ENCODE data around the gene NDUFB2.

Gene NDUFB2

DNA sequence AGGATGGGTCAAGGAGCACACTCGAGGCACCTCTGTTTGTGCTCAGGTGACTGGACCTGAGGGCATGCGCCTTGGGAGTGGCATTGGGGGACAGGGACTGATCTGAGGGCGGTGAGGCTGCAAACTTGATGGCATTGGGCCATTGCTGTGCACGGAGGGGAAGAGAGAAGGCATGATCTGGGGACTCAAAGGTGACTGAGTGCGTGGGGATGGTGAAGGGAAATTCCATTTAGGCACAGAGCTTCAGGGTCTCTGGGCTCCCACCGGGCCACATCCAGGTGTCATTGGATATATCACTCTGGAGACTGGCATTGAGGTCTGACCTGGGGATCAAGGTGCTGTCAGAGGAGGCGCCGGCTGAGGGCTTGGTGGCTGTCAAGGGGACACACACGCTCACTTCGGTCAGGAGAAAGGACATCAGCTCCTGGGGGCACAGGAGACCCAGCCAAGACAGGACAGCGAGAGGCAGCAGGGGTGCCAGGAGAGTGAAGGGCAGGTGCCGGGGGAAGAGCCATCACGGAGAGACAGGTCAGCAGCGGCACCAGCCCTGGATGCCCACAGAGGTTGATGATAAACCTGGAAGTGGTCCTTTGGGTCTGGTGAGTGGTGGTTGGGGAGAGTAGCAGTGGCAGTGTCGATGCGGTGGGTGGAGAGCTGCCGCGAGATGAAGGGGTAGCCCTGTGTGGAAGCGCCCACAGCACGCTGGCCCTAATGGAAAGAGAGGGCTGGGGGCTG, 18.3 kb upstream of the NDUFB2 start:
- no peak for FAIRE-seq
- no peak for TF ChIP-seq SPI1 (IDR thresholded peaks at IDR 0.05; ENCODE audit: low read depth, low read length)
- TF ChIP-seq PAX5 (IDR thresholded peaks at IDR 0.05; ENCODE audit: insufficient read depth, low read length, severe bottlenecking): no peak
- no peak for TF ChIP-seq TAF1 (IDR thresholded peaks at IDR 0.05; ENCODE audit: low read depth, low read length)
- TF ChIP-seq POLR2AphosphoS5 (IDR thresholded peaks at IDR 0.05; ENCODE audit: low read depth, low read length): no peak
- TF ChIP-seq POLR2A (IDR thresholded peaks at IDR 0.05; ENCODE audit: low read depth, low read length): no peak
- TF ChIP-seq POU2F2 (IDR thresholded peaks at IDR 0.05; ENCODE audit: low read depth, low read length): no peak

GRCh38 chr7:140678816-140679130, 17.7 kb upstream of the NDUFB2 start:
- no peak for FAIRE-seq

More for the DNA sequence above, 18.3 kb upstream of the NDUFB2 start:
- no peak for DNase-seq (ENCODE audit: insufficient read length, low spot score)

DNA sequence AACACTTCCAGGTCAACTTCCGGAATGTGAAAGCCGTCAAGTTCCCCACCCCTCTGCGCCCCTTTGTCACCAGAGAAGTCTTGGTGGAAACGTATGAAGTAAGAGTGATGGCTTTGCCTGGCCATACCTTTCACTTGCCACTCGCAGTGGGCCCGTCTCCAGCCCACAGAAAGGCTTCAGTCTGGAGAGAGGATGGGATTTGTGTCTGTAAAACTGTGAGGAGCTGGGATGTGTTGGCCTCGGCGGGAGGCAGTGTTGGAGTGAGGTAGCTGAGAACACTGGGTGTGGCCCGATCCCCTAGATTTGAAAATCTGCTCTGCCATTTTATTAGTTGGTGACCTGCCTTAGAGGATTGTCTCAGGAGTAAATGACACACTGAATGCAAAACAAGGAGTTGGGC, 17.3 kb upstream of the NDUFB2 start:
- TF ChIP-seq POLR2AphosphoS5 (IDR thresholded peaks at IDR 0.05; ENCODE audit: low read depth, low read length): no peak
- TF ChIP-seq PAX5 (IDR thresholded peaks at IDR 0.05; ENCODE audit: insufficient read depth, low read length, severe bottlenecking): no peak
- TF ChIP-seq POLR2A (IDR thresholded peaks at IDR 0.05; ENCODE audit: low read depth, low read length): no peak
- TF ChIP-seq TAF1 (IDR thresholded peaks at IDR 0.05; ENCODE audit: low read depth, low read length): no peak
- no peak for TF ChIP-seq POU2F2 (IDR thresholded peaks at IDR 0.05; ENCODE audit: low read depth, low read length)
- TF ChIP-seq SPI1 (IDR thresholded peaks at IDR 0.05; ENCODE audit: low read depth, low read length): no peak
- no peak for DNase-seq (ENCODE audit: insufficient read length, low spot score)
- FAIRE-seq: no peak

More at GRCh38 chr7:140678816-140679130, 17.7 kb upstream of the NDUFB2 start:
- no peak for TF ChIP-seq TAF1 (IDR thresholded peaks at IDR 0.05; ENCODE audit: low read depth, low read length)
- TF ChIP-seq SPI1 (IDR thresholded peaks at IDR 0.05; ENCODE audit: low read depth, low read length): no peak
- no peak for TF ChIP-seq POLR2A (IDR thresholded peaks at IDR 0.05; ENCODE audit: low read depth, low read length)
- no peak for TF ChIP-seq POU2F2 (IDR thresholded peaks at IDR 0.05; ENCODE audit: low read depth, low read length)
- TF ChIP-seq PAX5 (IDR thresholded peaks at IDR 0.05; ENCODE audit: insufficient read depth, low read length, severe bottlenecking): no peak
- no peak for TF ChIP-seq POLR2AphosphoS5 (IDR thresholded peaks at IDR 0.05; ENCODE audit: low read depth, low read length)
- no peak for DNase-seq (ENCODE audit: insufficient read length, low spot score)

DNA sequence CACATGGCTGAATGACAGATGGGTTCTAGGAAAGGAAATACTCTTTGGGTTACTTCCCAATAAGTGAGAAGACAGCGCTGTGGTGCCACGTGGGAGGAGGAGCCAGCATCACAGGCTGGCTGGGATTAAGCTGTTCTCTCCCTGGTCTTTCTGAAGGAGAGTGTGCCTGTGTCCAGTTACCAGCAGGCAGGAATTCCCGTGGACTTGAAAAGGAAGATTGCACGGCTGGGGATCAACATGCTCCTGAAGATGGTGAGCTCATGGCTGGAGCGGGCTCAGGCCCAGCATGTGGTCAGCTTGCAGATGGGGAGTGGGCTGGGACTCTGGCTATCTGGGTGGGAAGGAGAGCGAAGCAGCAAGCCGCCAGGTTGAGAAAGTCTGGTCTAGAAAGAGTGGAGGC, 15.6 kb upstream of the NDUFB2 start:
- no peak for FAIRE-seq
- DNase-seq (ENCODE audit: insufficient read length, low spot score): no peak
- TF ChIP-seq SPI1 (IDR thresholded peaks at IDR 0.05; ENCODE audit: low read depth, low read length): no peak
- TF ChIP-seq POLR2AphosphoS5 (IDR thresholded peaks at IDR 0.05; ENCODE audit: low read depth, low read length): no peak

- no peak for DNase-seq (ENCODE audit: insufficient read length, low spot score)
- no peak for TF ChIP-seq PAX5 (IDR thresholded peaks at IDR 0.05; ENCODE audit: insufficient read depth, low read length, severe bottlenecking)
- no peak for TF ChIP-seq POLR2AphosphoS5 (IDR thresholded peaks at IDR 0.05; ENCODE audit: low read depth, low read length)
- TF ChIP-seq SPI1 (IDR thresholded peaks at IDR 0.05; ENCODE audit: low read depth, low read length): no peak
- TF ChIP-seq POLR2A (IDR thresholded peaks at IDR 0.05; ENCODE audit: low read depth, low read length): no peak
- TF ChIP-seq TAF1 (IDR thresholded peaks at IDR 0.05; ENCODE audit: low read depth, low read length): no peak
- TF ChIP-seq POU2F2 (IDR thresholded peaks at IDR 0.05; ENCODE audit: low read depth, low read length): no peak
- FAIRE-seq: no peak
These were observed 14.7 kb upstream of the NDUFB2 start for GRCh38 chr7:140681766-140682165.

DNA sequence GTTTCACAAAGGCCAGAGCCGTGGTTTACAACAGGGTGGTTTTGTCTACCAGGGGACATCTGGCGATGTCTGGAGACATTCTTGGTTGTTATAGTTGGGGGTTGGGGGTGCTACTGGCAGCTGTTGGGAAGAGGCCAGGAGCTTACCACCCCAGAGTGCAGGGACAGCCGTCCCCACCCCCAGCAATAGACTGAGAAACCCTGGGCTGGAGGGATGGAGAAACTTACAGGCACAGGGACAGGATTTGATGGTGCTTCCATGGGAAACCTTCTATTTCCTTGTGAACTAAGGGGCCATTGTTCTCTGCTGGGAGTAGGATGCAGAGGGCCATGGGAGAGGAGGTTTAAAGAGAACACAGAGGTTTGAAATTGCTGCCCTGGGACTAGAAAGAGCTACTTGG, 12.9 kb upstream of the NDUFB2 start:
- FAIRE-seq (no peak), DNase-seq (ENCODE audit: insufficient read length, low spot score) (no peak)
- TF ChIP-seq POU2F2 (IDR thresholded peaks at IDR 0.05; ENCODE audit: low read depth, low read length) (no peak), SPI1 (IDR thresholded peaks at IDR 0.05; ENCODE audit: low read depth, low read length) (no peak), POLR2A (IDR thresholded peaks at IDR 0.05; ENCODE audit: low read depth, low read length) (no peak), TAF1 (IDR thresholded peaks at IDR 0.05; ENCODE audit: low read depth, low read length) (no peak), PAX5 (IDR thresholded peaks at IDR 0.05; ENCODE audit: insufficient read depth, low read length, severe bottlenecking) (no peak), POLR2AphosphoS5 (IDR thresholded peaks at IDR 0.05; ENCODE audit: low read depth, low read length) (no peak)

GRCh38 chr7:140684066-140684950, 12.2 kb upstream of the NDUFB2 start:
- TF ChIP-seq PAX5 (IDR thresholded peaks at IDR 0.05; ENCODE audit: insufficient read depth, low read length, severe bottlenecking) (no peak), TAF1 (IDR thresholded peaks at IDR 0.05; ENCODE audit: low read depth, low read length) (no peak), SPI1 (IDR thresholded peaks at IDR 0.05; ENCODE audit: low read depth, low read length) (no peak), POLR2A (IDR thresholded peaks at IDR 0.05; ENCODE audit: low read depth, low read length) (no peak), POU2F2 (IDR thresholded peaks at IDR 0.05; ENCODE audit: low read depth, low read length) (no peak), POLR2AphosphoS5 (IDR thresholded peaks at IDR 0.05; ENCODE audit: low read depth, low read length) (no peak)

GRCh38 chr7:140685407-140686087, 11.0 kb upstream of the NDUFB2 start:
- FAIRE-seq: no peak
- DNase-seq (ENCODE audit: insufficient read length, low spot score): no peak
- no peak for TF ChIP-seq POLR2AphosphoS5 (IDR thresholded peaks at IDR 0.05; ENCODE audit: low read depth, low read length)
- no peak for TF ChIP-seq POU2F2 (IDR thresholded peaks at IDR 0.05; ENCODE audit: low read depth, low read length)
- TF ChIP-seq TAF1 (IDR thresholded peaks at IDR 0.05; ENCODE audit: low read depth, low read length): no peak
- TF ChIP-seq PAX5 (IDR thresholded peaks at IDR 0.05; ENCODE audit: insufficient read depth, low read length, severe bottlenecking): no peak
- no peak for TF ChIP-seq SPI1 (IDR thresholded peaks at IDR 0.05; ENCODE audit: low read depth, low read length)
- no peak for TF ChIP-seq POLR2A (IDR thresholded peaks at IDR 0.05; ENCODE audit: low read depth, low read length)

More at GRCh38 chr7:140684066-140684950, 12.2 kb upstream of the NDUFB2 start:
- DNase-seq (ENCODE audit: insufficient read length, low spot score) (no peak), FAIRE-seq (no peak)

DNA sequence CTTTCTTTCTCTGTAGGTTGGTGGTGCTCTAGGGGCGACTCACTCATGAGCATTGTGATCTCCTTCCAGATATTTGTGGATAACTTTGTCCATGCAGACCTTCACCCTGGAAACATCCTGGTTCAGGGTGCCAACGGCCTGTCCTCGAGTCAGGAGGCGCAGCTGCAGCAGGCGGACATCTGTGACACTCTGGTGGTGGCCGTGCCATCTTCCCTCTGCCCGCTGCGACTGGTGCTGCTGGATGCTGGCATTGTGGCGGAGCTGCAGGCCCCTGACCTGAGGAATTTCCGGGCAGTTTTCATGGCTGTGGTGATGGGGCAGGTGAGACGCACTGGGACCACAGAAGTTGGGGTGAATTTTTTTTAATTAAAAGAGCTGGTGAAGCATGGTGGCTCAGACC, 9.6 kb upstream of the NDUFB2 start:
- FAIRE-seq: no peak
- DNase-seq (ENCODE audit: insufficient read length, low spot score): no peak
- TF ChIP-seq TAF1 (IDR thresholded peaks at IDR 0.05; ENCODE audit: low read depth, low read length): no peak
- TF ChIP-seq POU2F2 (IDR thresholded peaks at IDR 0.05; ENCODE audit: low read depth, low read length): no peak
- no peak for TF ChIP-seq POLR2AphosphoS5 (IDR thresholded peaks at IDR 0.05; ENCODE audit: low read depth, low read length)
- no peak for TF ChIP-seq POLR2A (IDR thresholded peaks at IDR 0.05; ENCODE audit: low read depth, low read length)
- no peak for TF ChIP-seq SPI1 (IDR thresholded peaks at IDR 0.05; ENCODE audit: low read depth, low read length)
- TF ChIP-seq PAX5 (IDR thresholded peaks at IDR 0.05; ENCODE audit: insufficient read depth, low read length, severe bottlenecking): no peak

Measured in GM12891 (cell line).